Activated B cell treated with CpG ODN at 0.5 μM for 24 hours (primary cell): ENCODE measurements around the gene KCP. TPM values are rescaled to one million over a fixed set of nuclear protein-coding genes. Genes with fewer than 3 reads are reported as not detected.

ENCODE experiments used
- ATAC-seq: fragments of 200-7000 bp; cut with Tn5 transposase; one replicate; pipeline ENCODE4 v1.10.0; 2021; ENCODE audit warnings: low read depth, mild to moderate bottlenecking, moderate library complexity
- CTCF ChIA-PET: fragments of 350-600 bp; sonication (Branson Sonifier 250); formaldehyde crosslinking; loops from one replicate; lab custom pipeline; 2021; ENCODE audit warnings: antibody characterized with exemption; lab: Charles Lee
- POLR2A ChIA-PET: fragments of 350-600 bp; sonication (Branson Sonifier 250); formaldehyde crosslinking; loops from one replicate; lab custom pipeline; 2021; ENCODE audit warnings: antibody characterized with exemption; lab: Charles Lee
- DNase-seq: peaks from one replicate; pipeline ENCODE4 v3.0.0; 2022
- H3K27ac Mint-ChIP-seq: one replicate; pipeline ENCODE4 v1.8.0; 2020; ENCODE audit warnings: mixed read lengths
- H3K27me3 Mint-ChIP-seq: one replicate; pipeline ENCODE4 v1.8.0; 2021; ENCODE audit warnings: mixed read lengths
- H3K36me3 Mint-ChIP-seq: one replicate; pipeline ENCODE4 v1.8.0; 2021; ENCODE audit warnings: low read depth, mixed read lengths
- H3K4me1 Mint-ChIP-seq: one replicate; pipeline ENCODE4 v1.8.0; 2021; ENCODE audit warnings: mixed read lengths
- H3K4me3 Mint-ChIP-seq: one replicate; pipeline ENCODE4 v1.8.0; 2020; ENCODE audit warnings: mild to moderate bottlenecking, mixed read lengths
- H3K9me3 Mint-ChIP-seq: one replicate; pipeline ENCODE4 v1.8.0; 2020; ENCODE audit warnings: mixed read lengths
- CTCF ChIP-seq: fragments of 200-600 bp; IDR thresholded peaks from one replicate; pipeline ENCODE4 v1.8.0; 2022; ENCODE audit warnings: antibody characterized with exemption, mild to moderate bottlenecking
- intact Hi-C: fragments of 100-400 bp; cut with micrococcal nuclease; formaldehyde crosslinking; loops from one replicate; pipeline ENCODE4 v1.15.1; 2024
- total RNA-seq: library from RNA; stranded (reverse); gene quantifications from 2 replicates; pipeline ENCODE4 v1.2.3, GENCODE V29; 2022

KCP gene
- total RNA-seq, 1 donor from 2014 or later, result 4.1 TPM

GRCh38 chr7:128845475-128845874, 65.0 kb downstream of the KCP start:
- ATAC-seq (no peak), DNase-seq (no peak)
- peaks cover 4% of the 10 kb centered on the region for H3K4me1 Mint-ChIP-seq
- TF ChIP-seq CTCF, result no peak
- H3K27me3 Mint-ChIP-seq, result peaks cover 2% of the 10 kb centered on the region
- no peak overlapping the region for H3K27ac Mint-ChIP-seq
- H3K4me3 Mint-ChIP-seq, result no peak overlapping the region
- no peaks in the 10 kb centered on the region for H3K9me3 Mint-ChIP-seq
- POLR2A ChIA-PET, result no interaction called here
- no peaks in the 10 kb centered on the region for H3K36me3 Mint-ChIP-seq
- CTCF ChIA-PET, result no interaction called here
- intact Hi-C loops, result no loop called here

- ChIA-PET CTCF (no interaction called here), POLR2A (no interaction called here)
- TF ChIP-seq CTCF, result no peak
- Mint-ChIP-seq H3K36me3 (no peaks in the 10 kb centered on the region), H3K27me3 (peaks cover 2% of the 10 kb centered on the region), H3K4me3 (no peak overlapping the region), H3K9me3 (no peaks in the 10 kb centered on the region), H3K27ac (no peak overlapping the region), H3K4me1 (peaks cover 4% of the 10 kb centered on the region)
- DNase-seq (no peak), ATAC-seq (no peak)
- intact Hi-C loops, result loop anchor here (5.0 kb wide), 1 partner anchor 367 kb away; no protein-coding TSS in a partner anchor
Measured at GRCh38 chr7:128844777-128845311, 65.7 kb downstream of the KCP start.

DNA sequence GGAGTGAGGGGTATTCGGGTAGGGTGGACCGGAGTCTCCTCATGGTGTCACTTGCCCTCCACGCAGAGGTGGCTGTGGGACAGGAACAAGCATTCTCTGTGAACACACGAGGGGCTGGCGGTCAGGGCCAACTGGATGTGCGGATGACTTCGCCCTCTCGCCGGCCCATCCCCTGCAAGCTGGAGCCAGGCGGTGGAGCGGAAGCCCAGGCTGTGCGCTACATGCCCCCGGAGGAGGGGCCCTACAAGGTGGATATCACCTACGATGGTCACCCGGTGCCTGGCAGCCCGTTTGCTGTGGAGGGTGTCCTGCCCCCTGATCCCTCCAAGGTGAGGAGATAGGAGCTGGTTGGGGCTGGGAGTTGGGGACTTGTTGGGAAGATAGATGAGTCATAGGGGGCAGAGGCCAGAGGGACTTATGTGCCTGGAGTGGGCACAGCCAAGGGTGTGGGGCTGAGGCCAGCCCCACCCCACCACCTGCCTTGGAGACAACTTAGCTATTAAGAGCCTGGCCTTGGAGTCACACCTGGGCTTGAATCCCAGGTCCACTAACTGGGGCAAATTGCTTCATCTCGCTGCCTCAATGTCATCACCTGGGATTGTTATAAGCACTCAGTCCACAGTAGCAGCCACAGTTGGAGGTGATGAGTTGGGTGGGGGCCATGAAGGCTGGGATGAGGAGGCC, 66.4 kb downstream of the KCP start:
- Mint-ChIP-seq H3K36me3 (no peaks in the 10 kb centered on the region), H3K4me3 (no peak overlapping the region), H3K27ac (no peak overlapping the region), H3K4me1 (peaks cover 4% of the 10 kb centered on the region), H3K9me3 (no peaks in the 10 kb centered on the region), H3K27me3 (peaks cover 2% of the 10 kb centered on the region)
- POLR2A ChIA-PET, result no interaction called here
- intact Hi-C loops, result loop anchor here (5.0 kb wide), 1 partner anchor 368 kb away; no protein-coding TSS in a partner anchor
- no peak for TF ChIP-seq CTCF
- CTCF ChIA-PET, result interaction anchor here (0.6 to 1.1 kb wide), 2 partner anchors 17 to 39 kb away, joined by 3 to 4 read pairs; no protein-coding TSS in a partner anchor
- DNase-seq (no peak), ATAC-seq (no peak)

DNA sequence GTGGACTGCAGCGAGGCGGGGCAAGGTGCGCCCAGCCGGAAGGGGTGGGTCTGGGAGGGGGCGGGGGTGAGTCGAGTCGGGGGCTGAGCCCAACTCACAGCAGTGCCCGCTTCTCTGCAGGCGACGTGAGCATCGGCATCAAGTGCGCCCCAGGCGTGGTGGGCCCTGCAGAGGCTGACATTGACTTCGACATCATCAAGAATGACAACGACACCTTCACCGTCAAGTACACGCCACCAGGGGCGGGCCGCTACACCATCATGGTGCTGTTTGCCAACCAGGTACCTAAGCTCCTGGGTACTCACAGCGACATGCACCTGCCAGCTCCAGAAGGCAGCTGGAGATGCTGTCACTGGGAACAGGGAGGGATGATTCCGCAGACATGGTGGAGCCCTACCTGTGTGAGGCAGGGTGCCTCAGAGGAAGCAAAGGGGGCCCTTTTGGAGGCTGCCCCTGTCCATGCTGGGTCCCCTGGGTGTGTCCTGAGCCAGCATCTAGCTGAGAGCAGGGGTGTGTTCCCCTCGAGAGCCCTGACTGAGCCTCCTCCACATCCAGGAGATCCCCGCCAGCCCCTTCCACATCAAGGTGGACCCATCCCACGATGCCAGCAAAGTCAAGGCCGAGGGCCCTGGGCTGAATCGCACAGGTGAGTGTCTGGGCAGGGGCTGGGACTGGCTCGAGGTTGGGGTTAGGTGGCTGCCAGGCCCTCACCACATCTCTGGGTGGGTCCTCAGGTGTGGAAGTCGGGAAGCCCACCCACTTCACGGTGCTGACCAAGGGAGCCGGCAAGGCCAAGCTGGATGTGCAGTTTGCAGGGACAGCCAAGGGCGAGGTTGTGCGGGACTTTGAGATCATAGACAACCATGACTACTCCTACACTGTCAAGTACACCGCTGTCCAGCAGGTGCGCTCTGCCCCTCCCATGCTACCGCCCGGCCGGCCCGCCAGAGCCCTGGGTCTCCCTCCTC, 67.6 kb downstream of the KCP start:
- Mint-ChIP-seq H3K27ac (no peak overlapping the region), H3K4me3 (no peak overlapping the region), H3K36me3 (no peaks in the 10 kb centered on the region), H3K9me3 (no peaks in the 10 kb centered on the region), H3K27me3 (peaks cover 2% of the 10 kb centered on the region), H3K4me1 (peaks cover 4% of the 10 kb centered on the region)
- DNase-seq (no peak), ATAC-seq (no peak)
- ChIA-PET CTCF (interaction anchor here (1.0 to 1.6 kb wide), 5 partner anchors 20 to 367 kb away, joined by 3 to 13 read pairs (median 4); partner anchors contain the start of gene ATP6V1F), POLR2A (interaction anchor here (0.7 kb wide), 1 partner anchor 17 kb away, joined by 4 read pairs; no protein-coding TSS in a partner anchor)
- intact Hi-C loops, result loop anchor here (1.0 to 5.0 kb wide), 3 partner anchors 40 to 369 kb away; no protein-coding TSS in a partner anchor
- TF ChIP-seq CTCF, result no peak
